Measurements from ENCODE around the gene TUBA1B. TPM values are rescaled to one million over a fixed set of nuclear protein-coding genes. Genes with fewer than 3 reads are reported as not detected.

The TUBA1B gene
- total RNA-seq, 1 experiment from 2014 or later = 4,374 TPM

- no peak for TF ChIP-seq CTCF (conservative IDR thresholded peaks at IDR 0.05; ENCODE audit: low read depth, low read length)
- no peak for TF ChIP-seq EZH2phosphoT487 (IDR thresholded peaks at IDR 0.05; ENCODE audit: borderline replicate concordance, low read length)
- TF ChIP-seq EZH2 (IDR thresholded peaks at IDR 0.05; ENCODE audit: low read length, unreplicated experiment) = no peak
- H3K79me2 ChIP-seq (ENCODE audit: low read length) = peaks cover 34% of the 10 kb centered on the region
- DNase-seq (no peak), ATAC-seq (no peak)
- ChIA-PET POLR2A (ENCODE audit: unreplicated experiment) (interaction anchor here (0.8 kb wide), 1 partner anchor 42 kb away, joined by 5 read pairs; the partner anchor contains the start of gene RHEBL1), CTCF (interaction anchor here (0.6 to 1.5 kb wide), 3 partner anchors 10 to 744 kb away, joined by 3 to 6 read pairs (median 3); partner anchors contain the start of gene TUBA1B)
- peak overlapping the region; percentile 94 for H3K4me2 ChIP-seq (ENCODE audit: low read length)
- peaks cover 17% of the 10 kb centered on the region for H3K4me1 ChIP-seq (ENCODE audit: insufficient read depth, low read length)
- H3K36me3 ChIP-seq (ENCODE audit: low read depth, low read length) = no peaks in the 10 kb centered on the region
- no peaks in the 10 kb centered on the region for H4K20me1 ChIP-seq (ENCODE audit: low read length)
- no peaks in the 10 kb centered on the region for H3F3A ChIP-seq (ENCODE audit: low read length, unreplicated experiment)
- H2AFZ ChIP-seq (ENCODE audit: low read length) = peak overlapping the region; percentile 84
- no peaks in the 10 kb centered on the region for H3K9me2 ChIP-seq (replicated peaks; ENCODE audit: low read length)
- H3K9me3 ChIP-seq (ENCODE audit: low read length) = no peaks in the 10 kb centered on the region
- no peak overlapping the region for H3K27ac ChIP-seq (ENCODE audit: low read length)
- intact Hi-C loops (cut with micrococcal nuclease) = no loop called here
- H3K4me3 ChIP-seq (ENCODE audit: low read length) = peak overlapping the region; percentile 94
- H3K9ac ChIP-seq (ENCODE audit: low read length) = peak overlapping the region; percentile 78; the same call in 1 of the 2 replicates
- no peaks in the 10 kb centered on the region for H3K27me3 ChIP-seq (ENCODE audit: low read length)
- BruUV-seq (replicated peaks) = no TSS peak
Measured at GRCh38 chr12:49111206-49111605, 20.0 kb downstream of the TUBA1B start.

GRCh38 chr12:49110464-49111155 lies 20.6 kb downstream of the TUBA1B start, which contains the start of gene LMBR1L:
LMBR1L (minus strand) TSS chr12:49110847; CDS start chr12:49110555, 292 bp downstream.
- intact Hi-C loops (cut with micrococcal nuclease) = no loop called here
- H3K27me3 ChIP-seq (ENCODE audit: low read length) = no peaks in the 10 kb centered on the region
- H4K20me1 ChIP-seq (ENCODE audit: low read length) = no peaks in the 10 kb centered on the region
- peak; percentile 97 for ATAC-seq
- H3K4me1 ChIP-seq (ENCODE audit: insufficient read depth, low read length) = peaks cover 23% of the 10 kb centered on the region
- peak within 1 kb of the TSS; percentile 94 for H3K4me3 ChIP-seq (ENCODE audit: low read length)
- peak within 1 kb of the TSS; percentile 94 for H3K4me2 ChIP-seq (ENCODE audit: low read length)
- DNase-seq = peak; percentile 99
- no peaks in the 10 kb centered on the region for H3F3A ChIP-seq (ENCODE audit: low read length, unreplicated experiment)
- no peaks in the 10 kb centered on the region for H3K9me3 ChIP-seq (ENCODE audit: low read length)
- 0 out of 2 replicates have a peak within 1 kb of the TSS, but pooled peaks have one; percentile 10 for H3K27ac ChIP-seq (ENCODE audit: low read length)
- ChIA-PET POLR2A (ENCODE audit: unreplicated experiment) (interaction anchor here (0.8 to 1.0 kb wide), 2 partner anchors 20 to 41 kb away, joined by 4 to 5 read pairs; partner anchors contain the start of gene RHEBL1), CTCF (interaction anchor here (0.6 to 1.5 kb wide), 5 partner anchors 10 to 744 kb away, joined by 3 to 6 read pairs (median 3); partner anchors contain the start of gene TUBA1B)
- no peaks in the 10 kb centered on the region for H3K9me2 ChIP-seq (replicated peaks; ENCODE audit: low read length)
- H2AFZ ChIP-seq (ENCODE audit: low read length) = peak within 1 kb of the TSS; percentile 84
- peaks cover 34% of the 10 kb centered on the region for H3K79me2 ChIP-seq (ENCODE audit: low read length)
- TSS peak; percentile 53 for BruUV-seq (replicated peaks)
- no peaks in the 10 kb centered on the region for H3K36me3 ChIP-seq (ENCODE audit: low read depth, low read length)
- no peak; the same call in 1 of the 2 replicates for TF ChIP-seq CTCF (conservative IDR thresholded peaks at IDR 0.05; ENCODE audit: low read depth, low read length)
- TF ChIP-seq EZH2phosphoT487 (IDR thresholded peaks at IDR 0.05; ENCODE audit: borderline replicate concordance, low read length) = no peak
- H3K9ac ChIP-seq (ENCODE audit: low read length) = peak within 1 kb of the TSS; percentile 78

All from PC-3 (cell line).